Right ventricle myocardium superior (tissue), 1 donor: ENCODE results near the gene SLC12A8. TPM values are rescaled to one million over a fixed set of nuclear protein-coding genes. Genes with fewer than 3 reads are reported as not detected.
"Not testable (repeated sequence)": the region's sequence is repeated elsewhere in the genome, so short reads cannot be mapped to it uniquely, and the experiment has no call there.

Experiments
- ATAC-seq: fragments of 200-7000 bp; cut with Tn5 transposase; one replicate; pipeline ENCODE4 v1.9.1; 2020; ENCODE audit warnings: mild to moderate bottlenecking; ENCODE audit not compliant: poor library complexity
- DNase-seq: peaks from one replicate; pipeline ENCODE4 v3.0.0-alpha.2; 2020
- intact Hi-C: fragments of 100-400 bp; cut with DNase I; formaldehyde crosslinking; loops from one replicate; pipeline ENCODE4 v1.11.2; 2022
- total RNA-seq: library from RNA; stranded (reverse); fragmentation: NEBNext Ultra II Directional; extraction: Animal tissue kit (Norgen Biotek cat#: 25700); gene quantifications from one replicate; pipeline ENCODE4 v1.2.1, GENCODE V29; 2021
- donor health status: DM: no; HTN: yes; CAD: no; lungs with severe emphysema.

The SLC12A8 gene
- total RNA-seq, 1 donor from 2014 or later: 0.30 TPM

- intact Hi-C loops: no loop called here
- no peak for DNase-seq
- ATAC-seq: no peak
These were observed 103.6 kb downstream of the SLC12A8 start for GRCh38 chr3:125108833-125109535.

GRCh38 chr3:125107861-125108567 lies 104.5 kb downstream of the SLC12A8 start:
- no peak for ATAC-seq
- DNase-seq: no peak
- intact Hi-C loops: no loop called here

DNA sequence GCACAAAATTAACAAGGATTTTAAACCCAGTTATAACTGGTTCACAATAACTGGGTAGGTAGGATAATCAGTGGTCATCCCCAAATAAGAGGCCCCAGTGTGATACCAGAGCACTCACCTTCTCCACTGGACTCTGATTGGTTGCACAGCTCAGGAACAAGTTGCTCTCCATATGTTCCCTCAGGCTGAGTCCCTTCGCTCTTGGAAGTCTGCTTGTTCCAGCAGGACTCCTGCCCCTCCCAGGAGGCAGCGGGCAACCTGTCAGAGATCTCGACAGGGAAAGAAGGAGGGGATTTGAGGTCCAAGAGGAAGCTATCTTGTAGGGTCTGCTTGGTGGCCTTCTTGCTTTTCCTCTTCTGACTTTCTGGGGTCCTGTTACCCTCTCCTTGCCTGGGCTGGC lies 105.2 kb downstream of the SLC12A8 start:
- intact Hi-C loops: no loop called here
- no peak for DNase-seq
- ATAC-seq: no peak

DNA sequence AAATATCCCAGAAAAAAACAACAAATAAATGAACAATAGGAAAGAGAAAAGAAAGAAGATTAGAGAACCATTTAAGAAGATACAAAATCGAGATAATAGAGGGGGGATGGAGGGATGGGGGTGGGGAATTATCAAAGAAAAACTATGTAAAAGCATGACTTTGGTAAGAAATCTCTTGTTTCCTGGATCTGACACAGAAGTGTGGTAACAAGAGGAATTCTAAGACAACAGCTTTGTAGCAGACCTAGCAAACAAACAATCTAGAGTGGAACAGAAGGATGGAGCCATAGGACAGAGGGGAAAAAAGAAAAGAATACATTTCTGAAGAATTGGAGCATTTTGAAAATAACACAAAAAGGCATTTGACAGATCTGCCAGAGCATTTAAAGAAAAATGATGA lies 107.4 kb downstream of the SLC12A8 start:
- ATAC-seq: no peak
- intact Hi-C loops: no loop called here
- DNase-seq: no peak

DNA sequence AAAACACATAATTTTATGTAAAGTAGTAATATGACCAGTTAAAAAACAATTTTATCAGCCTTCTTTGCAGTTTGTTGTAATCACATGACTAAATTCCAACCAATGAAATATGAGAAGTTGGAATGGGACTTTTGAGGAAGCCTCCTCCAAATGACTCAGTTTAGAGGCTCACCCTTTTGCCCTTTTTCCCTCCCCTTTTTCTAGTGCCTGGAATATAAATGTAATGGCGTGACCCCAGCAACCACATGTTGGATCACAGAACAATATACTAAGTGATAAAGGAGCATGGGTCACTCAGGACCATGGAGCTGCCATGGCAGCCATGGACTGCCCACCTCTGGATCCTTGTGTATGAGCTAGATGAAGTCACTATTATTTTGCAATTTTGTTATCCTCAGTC lies 107.9 kb downstream of the SLC12A8 start:
- no peak for DNase-seq
- intact Hi-C loops: no loop called here

GRCh38 chr3:125103406-125103805 lies 109.1 kb downstream of the SLC12A8 start:
- no peak for ATAC-seq
- DNase-seq: no peak
- intact Hi-C loops: no loop called here

More for the DNA sequence above, 107.9 kb downstream of the SLC12A8 start:
- no peak for ATAC-seq

DNA sequence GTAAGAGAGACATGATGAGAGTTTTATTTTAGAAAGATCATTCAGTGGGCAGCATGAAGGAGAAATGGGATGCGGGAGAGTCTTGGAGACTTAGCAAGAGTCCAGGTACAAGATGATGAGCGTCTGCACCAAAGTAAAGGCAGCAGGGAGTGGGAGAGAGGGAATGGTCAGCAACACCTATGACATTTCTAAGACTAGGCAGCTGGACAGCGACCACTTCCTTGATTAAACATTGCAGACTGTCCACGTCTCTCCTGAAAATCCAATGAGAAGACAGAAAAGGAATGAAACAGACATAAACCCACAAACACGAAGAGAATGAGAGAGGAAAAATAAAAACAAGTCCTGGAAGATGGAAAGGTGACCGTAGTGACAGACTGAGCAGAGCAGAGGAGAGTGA lies 110.1 kb downstream of the SLC12A8 start:
- intact Hi-C loops: no loop called here
- ATAC-seq (no peak), DNase-seq (no peak)

GRCh38 chr3:125098611-125099291 lies 113.8 kb downstream of the SLC12A8 start:
- intact Hi-C loops: no loop called here
- DNase-seq (no peak), ATAC-seq (no peak)

DNA sequence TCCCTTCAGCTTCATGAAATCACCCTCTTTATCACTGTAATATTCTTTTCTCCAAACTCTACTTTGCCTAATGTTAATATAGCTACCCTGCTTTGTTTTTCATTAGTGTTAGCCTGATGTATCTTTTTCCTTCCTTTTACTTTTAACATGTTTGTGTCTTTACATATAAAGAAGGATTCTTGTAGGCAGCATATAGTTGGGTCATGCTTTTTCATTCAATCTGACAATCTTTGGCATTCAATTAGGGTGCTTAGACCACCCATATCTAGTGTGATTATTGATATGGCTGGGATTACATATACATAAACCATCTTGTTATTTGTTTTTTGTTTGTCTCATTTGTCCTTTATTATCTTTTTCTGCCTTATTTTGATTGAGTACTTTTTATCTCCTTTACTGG lies 121.9 kb downstream of the SLC12A8 start:
- DNase-seq: no peak
- ATAC-seq: no peak

GRCh38 chr3:125087768-125088391 lies 124.7 kb downstream of the SLC12A8 start:
- intact Hi-C loops: no loop called here
- ATAC-seq (peak; percentile 39), DNase-seq (no peak)

More for the DNA sequence above, 121.9 kb downstream of the SLC12A8 start:
- intact Hi-C loops: no loop called here

DNA sequence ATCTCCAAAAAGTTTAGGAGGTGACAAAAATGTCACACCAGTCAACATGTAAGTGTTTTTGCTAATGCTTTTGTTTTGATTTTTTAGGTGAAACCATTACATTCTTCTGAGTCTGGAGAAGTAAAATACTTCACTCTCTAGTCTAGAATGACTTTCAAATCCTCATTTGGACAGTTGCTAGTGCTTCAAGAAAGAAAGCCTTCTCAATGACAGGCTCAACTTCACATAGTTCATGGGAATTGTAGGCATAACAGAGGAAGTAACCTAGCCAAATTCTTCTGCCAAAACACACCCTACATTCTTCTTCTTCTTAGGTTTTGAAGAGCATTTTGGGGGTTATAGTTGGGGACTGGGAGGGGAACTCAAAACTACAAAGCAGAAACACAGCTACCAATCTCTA lies 127.4 kb downstream of the SLC12A8 start:
- ATAC-seq (no peak), DNase-seq (no peak)
- intact Hi-C loops: no loop called here

DNA sequence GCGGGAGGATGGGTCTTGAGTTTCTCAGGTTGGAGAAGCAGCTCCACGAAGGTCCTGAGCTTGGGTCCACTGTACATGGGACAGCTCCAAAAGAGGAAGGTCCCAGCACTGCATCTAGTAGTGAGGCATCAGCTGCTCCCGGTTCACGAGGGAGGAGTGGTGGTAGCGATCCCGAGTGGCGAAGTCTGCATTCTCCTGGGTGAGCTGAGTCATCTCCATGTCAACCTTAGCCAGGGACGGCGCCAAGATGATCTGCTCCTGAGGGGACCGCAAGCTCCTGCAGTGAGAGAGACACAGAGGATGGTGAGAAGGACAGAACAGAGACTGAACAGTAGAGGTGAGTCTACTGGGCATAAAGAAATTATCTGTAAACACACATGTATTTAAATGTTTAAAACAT lies 128.8 kb downstream of the SLC12A8 start:
- no peak for ATAC-seq
- DNase-seq: no peak
- intact Hi-C loops: no loop called here

- ATAC-seq, intact Hi-C loops, DNase-seq: not testable (repeated sequence)
These were observed 130.2 kb downstream of the SLC12A8 start for GRCh38 chr3:125082339-125082738.

- intact Hi-C loops: no loop called here
- DNase-seq (no peak), ATAC-seq (no peak)
These were observed 132.5 kb downstream of the SLC12A8 start for GRCh38 chr3:125080077-125080476.

GRCh38 chr3:125079675-125080045 lies 132.9 kb downstream of the SLC12A8 start:
- ATAC-seq (no peak), DNase-seq (no peak)
- intact Hi-C loops: no loop called here

- intact Hi-C loops: no loop called here
- DNase-seq: no peak
- no peak for ATAC-seq
These were observed 133.4 kb downstream of the SLC12A8 start for GRCh38 chr3:125078951-125079674.

DNA sequence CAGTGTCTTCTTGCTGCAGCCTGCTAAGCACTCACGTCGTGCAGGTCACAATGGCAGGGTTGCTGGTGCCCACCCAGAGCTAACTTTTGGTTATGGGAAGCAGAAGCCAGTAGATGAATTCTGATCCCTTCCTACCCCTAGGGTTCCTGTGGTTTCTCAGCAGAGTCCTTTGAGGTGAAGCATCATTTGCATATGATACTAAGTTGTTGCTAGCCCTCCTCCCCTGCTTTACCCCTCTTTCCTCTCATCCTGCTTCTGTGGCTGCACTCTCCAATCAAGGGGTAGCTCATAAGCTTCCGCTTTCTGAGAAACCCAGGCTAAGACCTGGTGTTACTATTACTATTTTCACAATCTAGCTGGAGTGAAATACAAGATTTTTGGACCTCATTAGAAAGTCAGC lies 134.7 kb downstream of the SLC12A8 start:
- intact Hi-C loops: no loop called here
- ATAC-seq (no peak), DNase-seq (no peak)

- ATAC-seq (no peak), DNase-seq (no peak)
- intact Hi-C loops: no loop called here
These were observed 136.1 kb downstream of the SLC12A8 start for GRCh38 chr3:125076464-125076863.

GRCh38 chr3:125075738-125076137 lies 136.8 kb downstream of the SLC12A8 start:
- no peak for ATAC-seq
- no peak for DNase-seq
- intact Hi-C loops: no loop called here
